Measurements from ENCODE around the gene IQCH.
A peak's percentile ranks its signal among the peaks of the same experiment; 100 is the strongest.

IQCH gene

DNA sequence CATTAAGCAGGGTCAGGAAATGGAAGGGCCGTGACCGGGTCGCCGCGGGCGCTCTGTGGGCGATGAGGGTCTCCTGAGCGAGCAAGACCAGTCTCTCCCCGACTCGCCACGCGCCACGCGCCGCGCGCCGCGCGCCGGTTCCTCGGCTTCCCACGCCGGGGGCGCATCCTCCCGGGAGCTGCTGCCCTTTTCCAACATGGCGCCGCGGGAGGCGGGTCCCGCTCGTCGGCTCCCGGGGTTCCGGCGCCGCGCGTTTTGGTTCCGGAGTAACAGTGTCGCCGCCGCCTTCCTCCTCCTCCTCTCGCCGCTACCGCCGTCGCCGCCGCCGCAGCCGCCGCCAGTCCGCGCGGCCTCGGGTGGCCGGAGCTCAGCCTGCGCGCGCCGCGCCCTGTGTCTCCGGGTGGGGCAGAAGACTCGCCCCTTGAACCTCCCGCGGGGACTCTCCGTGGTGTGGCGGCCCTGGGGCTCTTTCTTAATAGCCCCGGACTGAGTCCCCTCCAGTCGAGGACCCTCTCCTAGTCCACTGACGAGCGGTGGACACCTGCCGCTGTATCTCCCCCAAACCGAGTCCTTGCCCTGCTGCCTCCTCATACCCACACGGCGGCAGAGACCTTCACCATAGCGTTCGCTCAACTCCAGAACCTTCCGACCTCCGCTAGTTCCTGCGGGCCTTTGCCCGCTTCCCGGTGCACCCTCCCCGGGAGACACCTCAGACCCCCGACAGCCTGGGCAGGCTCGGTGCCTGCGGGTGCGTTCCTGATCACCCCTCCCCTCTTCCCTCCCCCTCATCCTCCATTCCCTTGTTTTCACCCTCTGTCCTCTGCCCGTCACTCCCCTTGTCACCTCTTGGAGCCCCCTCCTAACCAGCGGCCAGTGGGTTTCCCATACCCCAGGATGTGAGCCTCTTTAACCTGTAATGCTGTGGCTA, 288.1 kb downstream of the IQCH start, which contains the start of gene MAP2K5:
Gene MAP2K5 (plus strand): TSS at position 284 of the 928 bp plus-strand sequence. CDS start 633 bp downstream, at position 917.
- FAIRE-seq = no peak

GRCh38 chr15:67543348-67543718, 288.7 kb downstream of the IQCH start:
- no peak for FAIRE-seq

GRCh38 chr15:67544475-67544874, 289.9 kb downstream of the IQCH start:
- FAIRE-seq = no peak

- FAIRE-seq = no peak
Observed at GRCh38 chr15:67545864-67546263, 291.3 kb downstream of the IQCH start.

DNA sequence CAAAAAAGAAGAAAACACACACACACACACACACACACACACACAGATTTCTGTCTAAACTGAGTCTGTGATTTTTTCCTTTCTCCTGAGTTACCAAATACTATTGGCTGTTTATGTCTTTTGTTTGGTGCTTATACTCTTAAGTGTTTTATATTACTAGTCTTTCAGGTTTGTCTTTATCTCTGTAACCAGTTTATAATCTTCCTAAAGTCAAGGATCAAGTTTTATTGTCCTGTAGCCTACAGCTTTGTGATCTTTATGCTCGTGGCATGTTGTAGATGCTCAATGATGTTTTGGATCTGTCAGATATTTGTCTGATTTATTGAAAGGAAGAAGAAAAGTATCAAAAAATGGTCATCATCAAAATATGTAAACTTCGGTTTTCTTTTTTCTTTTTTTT, 292.5 kb downstream of the IQCH start:
- FAIRE-seq = no peak

DNA sequence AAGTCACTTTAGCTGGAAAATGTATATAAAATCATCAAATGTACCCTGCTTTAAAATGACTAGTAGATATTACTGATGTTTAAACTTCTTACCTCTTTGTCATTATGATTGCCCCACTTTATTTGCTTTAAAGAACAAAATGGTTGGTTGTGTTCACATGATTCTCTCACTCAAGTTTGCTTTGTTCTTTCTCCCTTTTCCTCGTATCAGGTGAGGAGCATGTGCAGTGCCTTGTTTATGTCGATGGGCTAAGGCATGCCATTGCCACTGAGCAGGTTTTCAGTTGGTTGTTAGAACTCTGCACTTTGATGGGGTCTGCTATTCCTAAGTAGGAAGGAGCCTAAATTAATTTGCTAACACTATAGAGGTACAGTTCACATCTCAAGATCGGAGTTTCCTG, 293.2 kb downstream of the IQCH start:
- no peak for FAIRE-seq

DNA sequence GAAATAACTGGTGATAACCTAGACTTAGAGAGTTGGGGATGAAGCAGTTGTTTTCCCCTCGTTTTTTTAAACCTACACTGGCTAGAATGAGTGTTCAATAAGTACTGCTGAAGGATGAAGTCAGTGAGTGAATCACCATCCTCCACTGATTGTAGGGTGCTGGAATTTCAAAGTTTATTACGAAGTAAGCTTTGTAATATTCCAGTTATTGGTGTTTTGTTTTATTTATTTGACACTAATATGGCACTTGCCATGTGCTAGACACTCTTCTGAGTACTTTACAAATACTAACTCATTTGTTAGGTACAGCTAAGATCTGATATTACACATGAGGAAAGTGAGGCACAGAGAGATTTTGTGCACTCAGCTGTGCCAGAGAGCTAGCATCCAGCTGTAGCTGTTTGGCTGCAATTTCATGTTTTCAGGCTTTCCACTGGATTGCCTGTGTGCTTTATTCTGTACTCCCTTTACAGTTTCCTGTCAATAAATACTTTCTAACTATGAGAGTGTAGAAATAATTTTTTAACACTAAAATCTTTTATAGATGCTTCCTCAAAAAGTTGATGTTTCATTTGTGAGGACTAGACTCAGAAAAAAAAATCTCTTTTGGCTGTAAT, 293.8 kb downstream of the IQCH start:
- FAIRE-seq = no peak

GRCh38 chr15:67548862-67549651, 294.5 kb downstream of the IQCH start:
- no peak for FAIRE-seq

DNA sequence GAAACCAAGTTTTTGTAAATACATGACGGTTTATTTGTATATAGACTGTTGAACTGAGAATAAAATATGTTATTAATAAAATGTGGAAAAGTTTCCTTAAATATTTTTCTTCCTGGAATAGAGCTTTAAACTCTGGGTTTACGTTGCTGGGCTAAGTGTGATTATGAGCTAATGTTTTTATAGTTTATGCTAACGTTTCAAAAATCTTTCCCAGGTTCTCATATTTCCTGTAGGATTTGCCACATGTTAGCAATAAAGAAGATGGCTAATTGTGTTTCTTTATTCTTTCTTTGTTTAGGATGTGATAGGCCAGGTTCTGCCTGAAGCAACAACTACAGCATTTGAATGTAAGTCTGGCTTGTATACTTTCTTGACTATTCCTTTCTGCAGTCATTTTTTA, 295.1 kb downstream of the IQCH start:
- peak; percentile 24 for FAIRE-seq

- FAIRE-seq = no peak
Observed at GRCh38 chr15:67550522-67550921, 295.9 kb downstream of the IQCH start.

DNA sequence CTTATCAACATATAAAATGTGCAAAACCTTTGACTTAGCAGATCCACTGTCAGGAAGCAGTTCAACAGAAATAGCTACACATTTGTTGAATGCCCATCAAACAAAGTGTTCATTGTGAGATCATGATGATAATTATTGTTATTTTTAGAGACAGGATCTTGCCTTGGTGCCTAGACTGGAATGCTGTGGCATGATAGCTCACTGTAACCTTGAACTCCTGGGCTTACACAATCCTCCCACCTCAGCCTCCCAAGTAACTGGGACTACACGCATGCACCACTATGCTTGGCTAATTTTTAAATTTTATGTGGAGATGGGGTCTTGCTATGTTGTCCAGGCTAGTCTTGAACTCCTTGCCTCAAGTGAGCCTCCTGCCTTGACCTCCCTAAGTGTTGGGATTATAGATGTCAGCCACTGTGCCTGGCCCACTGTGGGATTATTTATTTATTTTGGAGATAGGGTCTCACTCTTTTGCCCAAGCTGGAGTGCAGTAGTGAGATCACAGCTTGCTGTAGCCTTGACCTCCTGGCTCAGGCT, 296.7 kb downstream of the IQCH start:
- no peak for FAIRE-seq

Measured in colon (tissue), 2 donors.